Measurements from ENCODE around the gene AUTS2.

The AUTS2 gene

DNA sequence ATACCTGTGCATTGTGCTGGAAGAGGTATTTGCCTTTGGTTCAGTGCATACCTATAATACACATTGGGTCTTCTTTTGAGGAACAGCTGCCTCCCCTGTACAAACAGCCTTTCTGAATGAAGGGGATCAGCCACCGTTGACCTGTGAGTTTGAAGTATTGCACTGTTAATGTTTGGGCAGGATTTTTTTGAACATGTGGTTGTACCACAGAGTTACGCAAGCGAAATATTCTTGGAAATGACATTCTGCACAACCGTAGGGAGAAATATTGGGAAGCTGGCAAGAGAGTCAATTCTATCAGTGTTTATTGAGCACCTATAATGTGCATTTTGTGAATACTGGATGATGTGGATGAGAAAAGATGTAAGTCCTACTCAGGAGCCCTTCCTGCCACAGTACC, 270.6 kb downstream of the AUTS2 start:
- no peak for DNase-seq

DNA sequence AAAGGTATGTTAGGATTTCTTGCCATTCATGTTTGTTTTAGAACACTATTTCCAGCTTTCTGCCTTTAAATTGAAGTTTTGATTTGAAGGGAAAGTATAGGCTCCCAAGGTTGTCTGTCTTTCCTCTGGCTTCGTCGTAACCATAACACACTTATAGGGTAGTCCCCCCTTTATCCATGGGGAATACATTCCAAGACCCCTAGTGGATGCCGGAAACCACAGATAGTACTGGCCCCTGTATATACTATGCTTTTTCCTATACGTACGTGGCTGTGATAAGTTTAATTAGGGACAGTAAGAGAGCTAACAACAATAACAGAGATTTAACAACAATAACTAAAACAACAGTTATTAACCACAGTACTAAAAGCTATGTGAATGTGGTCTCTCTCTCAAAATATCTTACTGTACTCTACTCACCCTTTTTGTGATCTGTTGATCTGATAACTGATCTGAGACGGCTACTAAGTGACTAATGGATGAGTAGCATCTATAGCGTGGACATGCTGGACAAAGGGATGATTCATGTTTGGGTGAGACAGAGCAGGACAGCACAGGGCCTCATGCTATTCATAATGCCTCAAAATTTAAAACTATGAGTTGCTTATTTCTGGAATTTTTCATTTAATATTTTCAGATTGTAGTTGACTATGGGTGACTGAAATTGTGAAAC, 273.1 kb downstream of the AUTS2 start:
- no peak for DNase-seq

DNA sequence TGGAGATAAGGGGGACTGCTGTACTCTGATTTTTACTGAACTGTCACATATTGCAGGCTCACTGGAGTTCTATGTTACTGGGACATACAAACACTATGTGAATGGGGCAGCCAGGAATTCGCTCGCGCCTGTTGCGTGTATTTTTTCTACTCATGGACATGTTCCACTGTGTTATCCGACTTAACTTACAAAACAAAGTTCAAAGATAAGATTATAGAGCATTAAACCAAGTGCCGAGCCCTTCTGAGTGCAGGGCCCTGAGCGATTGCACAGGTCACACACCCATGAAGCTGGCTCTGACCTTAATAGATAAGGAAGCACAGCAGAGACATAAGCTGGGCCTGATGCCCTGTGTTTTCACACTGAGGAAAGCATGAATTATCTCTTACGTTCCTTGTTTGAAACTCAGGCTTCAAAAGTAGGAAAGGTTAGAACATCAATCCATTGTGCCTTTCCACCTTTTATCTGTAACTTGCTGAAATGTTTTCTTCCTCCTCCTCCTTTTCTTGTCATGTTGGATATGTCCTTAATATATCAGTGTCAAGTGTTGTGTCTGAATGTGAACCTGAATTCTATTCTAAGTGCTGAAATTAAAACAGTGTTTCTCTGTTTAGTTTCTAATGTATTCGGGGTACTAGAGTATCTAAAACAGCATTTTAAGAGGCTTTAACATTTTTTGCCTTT, 273.8 kb downstream of the AUTS2 start:
- DNase-seq, result no peak

DNA sequence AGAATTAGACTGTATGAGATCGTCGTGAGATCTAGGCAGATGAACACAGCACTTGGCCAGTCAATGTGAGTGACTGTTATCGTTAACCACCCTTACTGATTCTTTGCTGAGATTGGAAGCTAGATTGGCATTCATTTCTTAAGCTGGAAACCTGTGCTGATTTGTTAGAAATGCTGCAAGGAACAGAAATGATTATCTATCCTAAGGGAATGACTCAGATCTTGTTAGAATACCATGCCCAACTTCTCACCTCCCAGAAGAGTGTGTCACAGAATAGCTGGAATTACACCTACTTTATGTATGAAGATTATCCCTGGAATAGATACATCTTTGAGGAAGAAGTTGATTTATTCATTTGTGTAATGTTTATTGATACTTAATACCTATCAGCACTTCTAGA, 275.2 kb downstream of the AUTS2 start:
- DNase-seq, result no peak

DNA sequence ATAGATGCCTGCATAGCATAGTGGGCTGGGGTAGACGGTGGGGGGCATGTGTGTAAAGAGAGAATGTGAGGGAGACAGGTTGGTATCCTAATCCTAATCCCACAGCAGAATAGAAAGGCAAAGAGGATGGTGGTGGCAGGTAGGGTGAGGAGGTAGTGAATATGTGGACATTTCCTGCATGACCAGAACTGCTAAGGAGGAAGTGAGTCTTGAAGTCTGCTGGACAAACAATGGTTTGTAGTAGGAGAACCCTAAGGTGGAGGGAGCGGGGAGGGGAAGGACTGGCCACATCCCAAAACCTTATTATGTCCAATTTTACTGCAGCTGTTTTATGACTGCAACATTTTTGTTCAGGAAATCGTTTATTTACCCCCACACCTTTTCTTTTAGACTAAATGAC, 279.7 kb downstream of the AUTS2 start:
- DNase-seq, result no peak

DNA sequence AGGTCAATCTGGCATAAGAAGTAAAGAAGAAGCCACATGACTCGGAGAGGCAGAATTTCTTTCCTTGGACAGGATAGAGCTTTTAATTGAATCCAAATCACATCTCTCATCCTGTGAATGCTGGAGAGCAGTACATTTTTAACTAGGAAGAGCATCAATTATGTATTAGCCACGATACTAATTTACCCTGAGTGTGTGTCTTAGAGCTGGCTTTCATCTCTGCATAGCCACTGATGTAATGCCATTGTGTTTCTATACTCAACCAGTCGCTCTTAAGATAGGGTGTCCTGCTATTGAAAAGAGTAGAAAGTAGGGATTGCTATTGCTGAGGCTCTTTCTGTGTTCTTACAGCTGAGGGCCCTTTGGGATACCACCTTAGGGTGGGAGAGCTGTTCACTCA, 280.3 kb downstream of the AUTS2 start:
- no peak for DNase-seq

DNA sequence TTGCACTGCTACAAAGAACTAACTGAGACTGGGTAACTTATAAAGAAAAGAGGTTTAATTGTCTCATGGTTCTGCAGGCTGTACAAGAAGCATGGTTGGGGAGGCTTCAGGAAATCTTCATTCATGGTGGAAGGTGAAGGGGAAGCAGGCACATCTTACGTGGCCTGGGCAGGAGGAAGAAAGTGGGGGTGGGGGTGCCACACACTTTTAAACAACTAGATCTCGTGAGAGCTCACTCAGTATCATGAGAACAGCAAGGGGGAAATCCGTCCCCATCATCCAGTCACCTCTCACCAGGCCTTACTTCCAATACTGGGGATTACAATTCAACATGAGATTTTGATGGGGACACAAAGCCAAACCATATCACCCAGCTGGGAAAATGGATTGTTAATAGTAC, 281.7 kb downstream of the AUTS2 start:
- no peak for DNase-seq

DNA sequence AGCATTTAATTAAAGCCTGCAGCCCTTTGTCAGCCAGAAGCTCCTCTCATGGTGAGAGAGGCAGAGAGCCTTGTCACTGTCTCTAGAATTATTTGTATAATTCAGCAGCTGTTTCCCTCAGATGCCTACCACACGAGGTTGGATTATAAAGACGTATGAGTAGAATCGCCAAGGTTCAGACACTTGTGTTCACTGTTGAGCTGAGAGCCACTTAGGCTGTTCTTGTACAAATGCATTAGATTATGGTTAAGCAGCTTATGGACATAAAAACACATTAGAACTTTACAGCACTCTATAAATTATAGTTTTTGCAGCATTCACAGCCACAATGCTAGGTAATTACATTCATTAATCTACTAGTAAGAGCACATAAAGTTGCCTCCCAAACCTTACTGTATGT, 282.6 kb downstream of the AUTS2 start:
- no peak for DNase-seq

DNA sequence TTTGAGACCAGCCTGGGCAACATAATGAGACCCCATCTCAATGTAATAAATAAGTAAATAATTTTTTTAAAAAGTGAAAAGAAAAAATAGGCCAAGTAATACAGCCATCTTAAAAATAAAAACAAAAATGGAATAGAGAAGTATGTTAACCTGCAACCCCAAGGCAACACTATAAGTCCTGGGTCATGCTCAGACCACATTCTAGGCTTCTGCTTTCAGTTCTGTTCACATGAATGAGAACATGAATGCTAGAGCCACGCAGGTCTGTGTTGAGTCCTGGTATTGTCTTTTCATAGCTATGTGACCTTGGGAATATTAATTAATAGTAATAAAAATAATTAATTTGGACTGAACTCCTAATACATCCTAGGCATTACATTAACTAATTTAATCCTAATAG, 284.0 kb downstream of the AUTS2 start:
- no peak for DNase-seq

DNA sequence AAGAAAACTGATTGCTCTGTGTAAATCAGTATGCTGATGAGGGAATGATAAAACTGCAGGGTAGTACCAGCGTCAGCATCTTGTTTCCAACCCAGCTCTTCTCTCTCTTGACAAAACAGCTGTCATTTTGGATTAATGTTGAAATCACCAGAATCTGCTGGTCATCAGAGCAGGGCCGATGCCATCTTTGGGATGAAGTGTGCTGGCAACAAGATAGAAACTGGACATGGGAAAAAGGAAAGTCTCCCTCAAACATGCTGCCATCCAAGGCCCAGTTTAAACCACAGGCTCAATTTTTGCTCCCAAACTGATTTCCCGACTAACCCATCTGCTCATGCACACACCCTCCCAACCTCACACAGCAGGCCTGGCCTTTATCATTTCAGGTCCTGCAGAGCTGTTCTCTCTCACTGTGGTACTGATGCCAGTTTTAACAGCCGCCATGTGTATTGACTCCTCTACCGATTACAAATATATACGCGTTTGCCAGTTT, 285.2 kb downstream of the AUTS2 start:
- no peak for DNase-seq

DNA sequence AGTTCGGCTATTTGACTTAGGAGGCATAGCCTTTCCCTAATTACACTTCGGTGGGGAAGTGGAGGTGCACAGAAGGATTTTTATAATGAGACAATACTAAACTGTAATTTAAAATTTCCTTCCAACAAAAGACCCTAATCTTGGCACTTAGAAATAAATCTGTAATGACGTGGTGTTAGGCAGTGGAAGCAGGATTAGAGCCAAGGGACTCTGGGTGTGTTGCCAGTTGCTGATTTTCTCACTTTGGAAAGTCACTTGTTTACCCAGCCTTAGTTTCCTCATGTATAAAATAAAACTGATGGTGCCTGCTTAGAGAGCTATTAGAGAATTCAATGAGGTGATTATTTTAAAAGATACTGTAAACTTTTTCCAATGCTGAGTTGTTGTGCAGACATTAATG, 287.2 kb downstream of the AUTS2 start:
- no peak for DNase-seq

DNA sequence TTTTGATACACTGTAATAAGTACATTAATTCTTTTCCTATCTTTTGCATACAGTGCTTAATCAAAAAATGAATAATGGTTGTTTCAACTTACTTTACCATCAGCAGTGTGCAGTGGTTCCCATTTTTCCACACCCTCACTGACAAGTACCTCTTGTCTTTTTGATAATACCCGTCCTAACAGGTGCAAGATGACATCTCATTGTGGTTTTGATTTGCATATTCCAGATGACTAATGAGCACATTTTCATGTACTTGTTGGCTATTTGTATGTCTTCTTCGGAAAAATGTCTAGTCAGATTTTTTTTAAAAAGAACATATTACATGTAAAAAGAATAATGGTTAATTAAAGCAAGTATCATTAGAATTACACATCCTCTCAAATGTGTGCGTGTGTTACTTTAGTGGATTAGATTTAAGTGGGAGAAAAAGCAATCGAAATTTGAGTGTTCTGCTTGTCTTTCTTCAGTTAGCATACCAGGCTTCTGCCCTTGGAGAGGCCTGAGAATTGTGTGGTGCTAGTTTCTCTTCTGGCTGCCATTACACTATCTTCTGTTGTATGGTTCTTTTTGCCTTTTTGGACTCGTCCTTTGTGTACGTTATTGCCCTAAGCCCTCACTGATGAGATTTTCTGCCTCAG, 291.2 kb downstream of the AUTS2 start:
- no peak for DNase-seq

DNA sequence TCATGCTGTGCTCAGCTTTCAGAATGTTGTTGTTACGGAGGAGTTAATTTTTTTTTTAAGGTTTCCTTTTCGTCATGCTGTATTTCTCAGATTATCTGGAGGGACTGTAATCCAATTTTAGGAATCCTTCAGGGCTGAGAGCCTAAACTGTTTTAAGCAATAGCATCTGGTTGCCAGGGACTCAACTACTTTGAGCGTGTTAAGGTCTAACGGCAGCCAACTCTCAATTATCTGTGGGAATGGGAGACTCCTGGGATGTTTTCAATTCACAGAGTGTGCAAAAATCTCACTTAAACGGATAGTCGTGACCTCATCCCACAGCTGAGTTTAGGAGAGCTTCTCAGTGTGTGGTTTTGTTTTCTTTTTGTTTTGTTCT, 291.7 kb downstream of the AUTS2 start:
- DNase-seq, result no peak

DNA sequence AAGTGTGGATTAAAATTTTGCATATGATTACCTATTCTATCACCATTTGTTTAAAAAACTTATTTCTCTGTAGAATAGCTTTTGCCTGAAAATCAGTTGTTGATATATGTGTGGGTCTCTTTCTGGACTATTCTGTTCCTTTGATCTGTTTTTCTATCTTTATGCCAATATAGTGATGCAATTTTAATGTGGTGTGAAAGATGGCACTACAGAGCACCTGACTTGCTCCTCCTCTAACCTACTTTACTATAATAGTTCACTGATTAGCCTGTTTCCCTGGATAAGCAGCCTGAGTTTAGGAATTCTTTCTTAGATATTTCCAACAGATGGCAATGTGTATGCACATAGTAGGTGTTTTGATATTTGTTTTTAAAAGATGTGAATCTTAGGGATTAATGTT, 294.5 kb downstream of the AUTS2 start:
- DNase-seq, result no peak

DNA sequence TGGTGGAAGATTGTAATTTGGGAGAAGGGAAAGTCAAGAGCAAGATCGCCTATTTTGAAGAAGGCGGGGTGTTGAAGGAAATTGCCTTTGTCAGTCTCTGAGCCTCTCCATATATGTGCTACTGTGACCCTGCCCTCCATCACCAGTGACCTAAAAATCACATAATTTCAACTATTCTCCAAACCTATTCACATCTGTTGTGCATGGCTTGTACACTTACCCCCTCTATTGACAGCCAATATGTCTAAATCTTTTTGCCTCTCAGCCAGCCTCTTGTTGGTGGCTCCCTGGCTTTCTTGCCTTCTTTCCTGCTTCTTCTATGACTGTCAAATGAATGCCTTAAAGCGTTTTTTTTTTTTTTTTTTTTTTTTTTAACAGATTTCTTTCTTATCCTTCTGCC, 295.6 kb downstream of the AUTS2 start:
- no peak for DNase-seq

DNA sequence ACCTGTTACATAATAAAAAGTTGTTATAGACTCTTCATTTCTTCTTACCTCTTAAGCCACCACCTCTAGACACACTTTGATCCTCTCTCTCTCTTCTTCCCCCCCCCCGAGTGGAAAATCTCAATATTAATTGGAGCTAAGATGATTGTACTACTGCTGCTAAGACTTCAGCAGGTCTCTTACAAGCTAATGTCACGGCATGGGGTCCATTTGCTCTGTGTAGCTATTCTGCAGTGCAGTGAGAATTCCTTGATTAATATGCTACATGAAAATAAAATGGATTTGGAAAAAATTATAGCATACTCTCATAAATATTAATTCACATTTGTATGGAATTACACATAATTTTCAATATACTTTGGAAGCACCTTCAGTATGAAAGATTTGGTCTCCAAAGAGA, 297.2 kb downstream of the AUTS2 start:
- no peak for DNase-seq

DNA sequence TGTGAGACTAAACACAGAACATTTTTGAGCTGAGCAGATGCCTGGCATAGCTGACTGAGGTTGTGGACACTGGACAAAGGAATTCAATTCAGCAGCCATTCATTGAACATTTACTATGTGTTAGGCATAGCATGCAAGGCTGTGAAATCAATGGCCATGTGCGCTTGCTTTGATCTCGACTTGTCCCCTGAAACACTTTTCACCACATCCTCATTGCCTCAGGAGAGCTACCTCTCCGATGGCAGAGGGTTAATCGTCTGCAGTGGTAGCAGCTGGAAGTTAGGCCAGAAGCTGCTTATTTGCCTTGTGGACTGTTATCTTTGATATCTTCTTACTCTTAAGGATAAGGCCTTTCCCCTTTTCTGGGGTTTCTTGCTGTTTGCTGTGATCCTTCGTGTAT, 297.8 kb downstream of the AUTS2 start:
- DNase-seq, result no peak

DNA sequence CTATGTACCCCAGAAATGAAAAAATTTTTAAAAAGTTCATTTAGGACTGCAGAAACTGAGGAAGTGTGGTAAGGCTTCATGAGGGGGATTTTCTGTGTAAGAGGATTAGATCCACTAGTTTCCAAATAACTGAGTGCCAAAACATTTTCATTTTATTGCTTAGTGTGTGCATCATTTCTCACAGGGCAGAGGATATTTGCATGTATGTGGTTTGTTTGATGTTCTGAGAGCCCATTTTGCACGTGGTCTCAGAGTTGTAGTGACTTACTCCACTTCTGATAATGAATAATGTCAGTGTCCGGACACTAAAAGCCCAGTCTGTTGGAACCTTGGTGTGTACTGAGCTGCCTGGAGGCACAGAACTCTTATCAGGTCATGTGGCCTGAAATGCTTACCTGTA, 299.9 kb downstream of the AUTS2 start:
- no peak for DNase-seq

DNA sequence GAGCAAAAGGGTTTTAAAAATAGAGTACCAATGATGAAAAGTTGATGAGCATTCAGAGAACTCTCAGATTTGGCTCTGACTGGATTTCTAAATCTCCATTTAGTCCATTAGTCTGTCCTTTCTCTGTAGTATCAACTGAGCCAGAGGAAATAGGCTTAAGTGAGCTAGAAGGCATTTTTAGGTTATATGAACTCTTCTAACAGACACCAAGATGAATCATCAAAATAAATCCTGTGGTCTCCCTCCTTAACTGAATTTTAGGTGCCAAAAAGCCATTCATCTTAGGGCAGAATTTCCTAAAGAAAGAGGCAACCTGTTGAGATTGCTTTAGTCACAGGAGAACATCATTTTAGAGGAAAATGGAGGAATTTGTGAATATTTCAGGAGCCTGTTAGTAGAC, 305.1 kb downstream of the AUTS2 start:
- no peak for DNase-seq

DNA sequence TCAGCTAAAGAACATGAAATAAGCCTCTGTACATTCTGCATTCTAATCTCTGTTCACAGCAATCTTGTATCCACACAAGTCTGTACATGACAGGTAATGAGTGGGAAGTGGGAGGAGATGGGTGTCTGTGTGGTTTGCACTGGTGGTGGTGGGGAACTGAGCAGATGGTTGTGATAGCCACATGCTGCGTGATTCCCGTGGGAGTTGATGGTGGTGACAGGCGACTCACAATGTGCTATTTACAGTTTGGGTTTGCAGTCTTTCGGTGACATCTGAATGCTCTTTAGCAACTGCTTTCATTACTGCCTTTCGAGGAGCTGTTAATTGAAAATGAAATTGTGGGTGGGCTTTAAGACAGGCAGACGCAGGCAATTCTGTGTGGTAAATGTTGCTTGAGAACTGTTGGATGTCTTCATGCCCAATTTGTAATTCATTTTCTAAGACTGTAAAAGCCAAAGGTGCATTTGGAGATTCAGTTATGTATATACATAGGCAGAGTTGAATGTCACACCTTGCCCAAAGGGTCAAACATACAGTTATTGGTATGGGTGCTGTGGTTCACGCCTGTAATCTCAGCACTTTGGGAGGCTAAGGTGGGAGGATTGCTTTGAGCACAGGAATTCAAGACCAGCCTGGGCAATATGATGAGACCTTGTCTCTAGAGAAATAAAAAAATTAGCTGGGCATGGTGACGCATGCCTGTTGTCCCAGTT, 308.2 kb downstream of the AUTS2 start:
- no peak for DNase-seq

DNA sequence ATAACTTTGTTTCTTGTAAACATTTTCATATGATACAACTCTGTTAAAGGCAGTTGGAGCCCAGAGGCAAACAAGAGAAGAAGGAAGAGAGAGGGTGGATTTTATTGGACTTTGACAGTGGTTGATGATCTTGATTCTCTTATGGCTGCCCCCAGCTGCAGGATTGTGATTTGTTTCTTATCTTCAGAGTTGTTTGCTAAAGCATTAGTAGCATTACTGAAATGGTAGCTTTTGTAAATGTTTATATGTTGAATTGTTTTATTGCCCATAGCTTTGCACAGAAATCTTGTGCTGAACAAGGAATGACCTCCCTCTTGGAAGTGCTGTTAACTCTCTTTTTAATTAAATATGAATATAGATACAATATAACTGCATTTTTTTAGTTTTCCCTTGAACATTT, 309.4 kb downstream of the AUTS2 start:
- DNase-seq, result no peak

DNA sequence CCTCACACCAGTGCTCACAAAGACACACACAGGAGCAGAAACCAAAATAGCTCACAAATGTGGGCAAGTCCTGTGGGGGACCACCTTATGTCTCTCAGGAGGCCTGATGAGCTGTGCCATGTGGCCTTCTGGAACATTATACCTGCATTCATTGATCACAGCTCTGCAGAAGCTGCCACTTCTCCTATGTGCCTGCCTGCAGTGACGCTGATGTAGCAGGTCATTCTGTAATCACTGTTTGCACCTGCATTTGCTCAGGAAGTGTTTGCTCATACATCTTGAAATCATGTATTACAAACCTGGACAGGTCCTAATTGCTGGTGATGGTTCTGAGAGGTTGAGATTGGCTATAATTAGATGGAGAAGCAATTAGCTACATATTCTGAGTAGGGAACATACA, 310.2 kb downstream of the AUTS2 start:
- DNase-seq, result no peak

DNA sequence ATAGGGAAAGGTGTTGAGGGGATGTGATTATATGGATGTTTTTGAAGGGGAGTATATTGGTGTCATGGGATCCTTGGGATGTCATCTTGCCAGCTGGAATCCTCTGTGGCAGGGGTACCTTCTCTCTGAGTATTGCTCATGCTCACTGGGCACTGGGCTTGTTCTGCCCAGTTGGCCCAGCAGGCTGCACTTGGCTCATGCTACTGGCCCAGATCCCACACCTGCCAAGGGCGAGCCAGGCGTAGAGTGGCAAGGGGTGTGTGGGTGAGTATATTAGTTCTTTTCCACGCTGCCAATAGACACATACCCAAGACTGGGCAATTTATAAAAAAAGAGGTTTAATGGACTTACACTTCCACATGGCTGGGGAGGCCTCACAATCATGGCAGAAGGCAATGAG, 311.9 kb downstream of the AUTS2 start:
- DNase-seq, result no peak

DNA sequence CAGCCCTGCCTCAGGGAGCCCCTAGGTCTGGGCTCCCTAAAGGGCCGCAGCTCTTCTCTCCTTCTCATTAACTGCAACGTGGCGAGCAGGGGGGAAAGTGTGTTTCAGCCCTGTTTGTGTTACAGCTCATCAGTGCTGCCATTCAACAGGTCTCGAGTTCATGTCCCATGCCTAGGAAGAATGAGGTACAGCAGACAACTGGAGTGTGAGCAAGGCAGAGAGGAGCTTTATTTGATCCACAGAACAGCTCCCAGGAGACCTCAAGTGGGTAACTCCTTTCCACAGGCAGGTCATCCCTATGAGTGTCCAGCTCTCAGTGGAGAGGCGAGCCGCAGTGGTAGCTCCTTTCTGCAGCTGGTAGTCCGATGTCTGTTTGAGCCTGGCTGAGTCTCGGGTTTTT, 313.1 kb downstream of the AUTS2 start:
- DNase-seq, result no peak

All from activated CD8-positive, alpha-beta memory T cell treated with anti-CD3 and anti-CD28 coated beads, Interleukin-2, amount 50 U/mL, for 48 hours (primary cell).